DMS53 (cell line): ENCODE data around the gene JPT2.
"Not testable (repeated sequence)": the region's sequence is repeated elsewhere in the genome, so short reads cannot be mapped to it uniquely, and the experiment has no call there.

ENCODE experiments used
- DNase-seq: peaks from one replicate; lab custom pipeline; 2025; lab: John Stamatoyannopoulos, UW

Gene JPT2

DNA sequence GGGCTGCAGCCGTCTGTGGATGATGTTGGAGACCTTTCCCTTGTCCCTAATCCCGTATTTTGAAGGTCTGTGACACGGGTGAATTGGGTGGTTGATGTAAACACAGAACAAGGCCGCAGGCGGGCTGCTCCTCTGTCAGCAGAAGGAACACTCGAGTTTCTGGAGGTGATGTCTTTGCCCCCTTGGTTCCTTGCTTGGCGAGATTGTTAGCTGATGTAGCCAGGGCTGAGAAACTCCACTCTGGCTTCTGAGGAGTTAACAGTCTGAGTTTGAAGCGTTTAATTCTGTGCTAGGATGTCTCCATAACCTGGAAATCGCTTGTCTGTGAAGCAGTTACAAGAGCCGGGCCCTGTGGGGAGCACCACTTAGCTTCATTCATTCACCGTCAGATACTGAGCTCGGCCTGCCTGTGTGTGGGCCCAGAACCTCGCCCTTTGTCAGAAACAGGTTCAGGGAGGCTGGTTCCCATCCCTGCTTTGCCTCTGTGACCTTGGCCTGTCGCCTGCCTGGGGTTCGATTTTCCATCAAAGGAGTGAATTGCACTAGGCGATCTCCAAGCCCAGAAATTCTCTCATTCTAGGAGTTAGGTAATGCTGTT, 29.2 kb downstream of the JPT2 start:
- DNase-seq = peak; percentile 45

DNA sequence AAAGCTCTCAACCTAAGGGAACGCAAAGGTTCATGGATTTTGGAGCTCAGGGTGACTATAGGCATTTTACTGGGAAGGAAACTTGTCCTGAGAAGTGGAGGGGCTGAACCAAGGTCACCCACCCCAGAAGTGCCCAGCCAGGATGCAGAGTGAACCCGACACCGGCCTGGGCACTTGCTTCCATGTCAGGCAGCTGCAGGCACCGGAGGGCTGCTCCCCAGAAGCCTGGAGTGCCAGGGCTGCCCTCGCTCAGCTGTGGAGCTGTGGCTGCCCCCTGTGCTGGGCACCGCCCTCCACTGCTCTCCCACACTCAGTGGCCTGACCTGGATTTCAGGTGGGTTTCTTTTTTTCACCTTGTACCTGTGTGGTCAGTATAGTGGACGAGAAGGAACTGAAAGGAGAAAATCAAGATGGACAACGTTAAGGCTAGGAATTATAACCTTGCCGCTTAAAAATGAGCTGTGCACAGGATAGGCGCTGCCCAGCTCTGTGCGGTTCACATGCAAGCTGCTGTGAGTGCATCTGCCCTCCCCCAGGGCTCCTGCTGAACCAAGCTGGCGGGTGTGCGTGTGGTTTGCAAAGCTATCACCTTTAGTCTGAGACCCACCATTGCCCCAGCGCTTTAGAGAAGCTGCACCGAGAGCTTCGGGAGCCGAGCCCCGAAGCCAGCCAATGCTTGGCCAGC, 30.1 kb downstream of the JPT2 start:
- no peak for DNase-seq

DNA sequence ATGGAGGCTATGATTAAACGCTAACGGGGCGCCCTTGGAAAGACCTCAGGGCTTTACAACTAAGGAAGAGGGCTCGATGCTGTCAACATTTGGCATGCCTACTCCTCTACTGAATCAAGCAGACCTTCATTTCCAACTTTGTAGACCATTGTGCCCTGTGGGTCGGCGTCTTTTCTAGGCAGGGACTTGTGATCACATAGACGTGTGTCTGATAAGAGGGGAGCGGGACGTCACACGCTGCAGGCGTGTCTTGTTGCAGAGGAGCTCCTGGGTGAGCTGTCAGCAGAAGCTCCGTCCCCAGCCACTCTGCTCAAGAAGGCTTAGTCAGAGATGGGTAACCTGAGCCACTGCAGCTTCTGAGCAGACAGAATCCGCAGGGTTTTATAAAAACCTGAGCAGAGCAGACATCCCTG, 30.7 kb downstream of the JPT2 start:
- no peak for DNase-seq

DNA sequence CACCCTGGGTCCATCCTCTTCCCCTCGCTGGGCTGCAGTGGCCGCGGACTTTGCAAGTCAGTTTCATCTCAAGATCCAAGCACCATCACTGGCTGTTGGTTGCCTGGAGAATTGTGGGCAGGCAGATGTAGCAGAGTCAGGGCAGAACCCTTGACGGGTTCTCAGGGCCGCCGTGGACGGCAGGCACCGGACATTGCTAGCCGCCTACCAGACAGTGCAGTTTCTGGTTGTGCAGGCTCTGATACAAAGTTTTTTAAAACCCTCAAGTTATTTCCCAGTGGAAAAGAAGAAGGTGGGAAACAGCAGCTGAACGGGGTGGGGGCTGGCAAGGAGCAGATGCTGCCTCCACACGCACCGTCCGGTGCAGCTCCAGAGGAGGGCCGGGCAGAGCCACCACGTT, 31.3 kb downstream of the JPT2 start:
- no peak for DNase-seq

DNA sequence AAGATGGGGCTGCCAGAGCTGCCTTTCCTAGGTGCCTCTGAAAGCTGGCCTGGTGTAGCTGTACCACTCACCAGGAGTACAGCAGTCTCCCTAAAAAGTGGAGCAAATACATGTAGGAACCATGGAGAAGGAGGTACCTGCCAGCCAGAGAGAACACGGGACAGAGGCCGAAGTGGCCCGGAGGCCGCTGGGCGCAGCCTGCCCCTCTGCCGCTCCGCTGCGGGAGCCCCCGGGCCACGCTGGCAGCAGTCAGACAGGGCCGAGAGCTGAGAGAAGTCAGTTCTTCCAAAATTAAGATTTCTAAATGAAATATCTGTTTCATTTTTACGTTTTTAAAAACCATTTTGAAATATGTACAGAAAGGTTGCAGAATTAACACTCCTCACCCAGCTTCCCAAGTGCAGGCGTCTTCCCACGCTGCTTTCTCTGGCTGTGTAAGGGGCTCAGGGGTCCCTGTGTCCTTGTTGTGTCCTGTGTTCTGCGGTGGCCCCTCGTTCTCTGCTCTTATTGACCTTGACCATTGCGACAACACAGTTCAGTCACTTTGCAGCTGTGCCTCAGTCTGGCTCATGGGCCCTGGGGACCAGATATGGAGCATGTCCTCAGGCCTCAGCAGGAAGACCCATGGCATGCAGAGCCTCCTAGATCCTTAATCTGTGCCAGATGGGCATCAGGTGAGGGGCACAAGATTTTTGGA, 32.9 kb downstream of the JPT2 start:
- no peak for DNase-seq

DNA sequence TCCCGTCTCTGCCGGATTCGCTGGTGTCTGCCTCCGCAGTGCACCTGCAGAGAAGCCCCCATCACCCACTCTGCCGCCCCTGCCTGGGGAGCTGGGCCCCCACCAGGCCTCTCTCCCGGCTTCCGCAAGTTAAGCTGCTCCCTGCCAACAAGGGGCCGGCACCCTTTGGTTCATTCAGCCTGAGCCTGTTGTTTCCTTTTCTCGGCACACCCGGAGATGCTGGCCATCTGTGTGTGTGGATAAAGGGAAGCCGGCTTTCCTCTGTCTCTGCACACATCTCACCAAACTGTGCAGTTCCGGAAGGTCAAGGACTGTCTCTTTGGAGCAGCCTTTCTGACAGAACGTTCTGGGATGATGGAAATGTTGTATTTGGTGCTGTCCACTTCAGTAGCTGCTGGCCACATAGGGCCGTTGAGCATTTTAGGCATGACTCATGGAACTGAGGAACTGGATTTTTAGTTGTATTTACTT, 34.7 kb downstream of the JPT2 start:
- DNase-seq = no peak

DNA sequence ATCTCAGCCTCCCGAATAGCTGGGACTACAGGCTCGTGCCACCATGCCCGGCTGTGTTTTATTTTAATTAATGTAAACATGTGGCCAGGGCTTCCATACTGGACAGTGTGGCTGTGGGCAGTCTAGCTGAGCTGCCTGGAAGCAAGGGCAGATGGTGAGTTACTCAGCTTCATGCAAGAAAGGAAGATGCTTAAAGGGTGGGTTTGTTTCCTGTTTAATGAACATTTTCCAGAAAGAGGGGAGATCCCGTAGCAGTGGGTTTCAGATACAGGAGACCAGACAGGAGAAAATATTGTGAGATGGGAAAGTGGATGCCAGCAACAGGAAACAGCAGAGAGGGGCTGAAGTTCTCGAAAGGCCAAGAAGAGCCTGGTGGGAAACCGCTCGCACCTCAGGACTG, 35.3 kb downstream of the JPT2 start:
- no peak for DNase-seq

DNA sequence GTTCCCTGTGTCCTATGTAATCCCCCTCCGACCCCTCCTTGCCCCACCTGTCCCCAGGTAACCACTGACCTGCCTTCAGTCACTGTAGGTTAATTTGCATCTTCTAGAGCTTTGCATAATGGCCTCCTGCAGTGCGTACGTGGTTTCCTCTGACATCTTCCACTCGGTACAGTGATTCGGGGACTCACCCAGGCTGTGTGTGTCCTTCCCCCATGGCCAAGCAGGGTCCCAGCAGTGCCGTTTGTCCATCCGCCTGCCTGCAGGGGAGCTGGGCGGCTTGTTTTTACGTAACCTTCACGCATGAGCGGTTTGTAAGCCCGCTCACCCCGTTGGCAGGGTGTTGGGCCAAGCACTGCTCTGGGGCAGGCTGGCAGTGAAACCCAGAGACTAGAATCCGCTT, 35.9 kb downstream of the JPT2 start:
- DNase-seq = no peak

DNA sequence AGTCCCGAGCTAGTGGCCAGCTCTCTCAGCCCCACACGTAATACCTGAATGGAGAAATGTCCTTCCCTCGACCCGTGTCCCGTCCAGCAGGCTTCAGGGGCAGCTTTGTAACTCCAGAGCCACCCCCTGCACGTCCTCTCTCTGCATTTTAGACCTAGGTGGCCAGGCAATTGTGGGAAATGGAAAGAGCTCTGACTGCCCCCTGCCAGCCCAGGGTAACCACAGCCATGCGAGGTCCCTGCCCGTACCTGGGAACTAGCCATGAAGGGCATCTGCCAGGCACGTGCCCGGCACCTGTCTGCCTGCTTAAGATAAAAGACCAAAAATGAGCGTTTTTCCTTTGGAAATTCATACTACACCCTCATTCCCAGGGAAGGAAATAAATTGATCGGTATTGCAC, 37.1 kb downstream of the JPT2 start:
- no peak for DNase-seq

DNA sequence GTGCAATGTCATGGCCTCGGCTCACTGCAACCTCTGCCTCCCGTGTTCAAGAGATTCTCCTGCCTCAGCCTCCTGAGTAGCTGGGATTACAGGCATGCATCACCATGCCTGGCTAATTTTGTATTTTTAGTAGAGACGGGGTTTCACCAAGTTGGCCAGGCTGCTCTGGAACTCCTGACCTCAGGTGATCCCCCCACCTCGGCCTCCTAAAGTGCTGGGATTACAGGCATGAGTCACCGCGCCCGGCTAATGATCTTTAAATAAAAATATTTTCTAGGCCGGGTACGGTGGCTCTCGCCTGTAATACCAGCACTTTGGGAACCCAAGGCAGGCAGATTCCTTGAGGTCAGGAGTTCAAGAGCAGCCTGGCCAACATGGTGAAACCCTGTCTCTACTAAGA, 40.2 kb downstream of the JPT2 start:
- DNase-seq = not testable (repeated sequence)

DNA sequence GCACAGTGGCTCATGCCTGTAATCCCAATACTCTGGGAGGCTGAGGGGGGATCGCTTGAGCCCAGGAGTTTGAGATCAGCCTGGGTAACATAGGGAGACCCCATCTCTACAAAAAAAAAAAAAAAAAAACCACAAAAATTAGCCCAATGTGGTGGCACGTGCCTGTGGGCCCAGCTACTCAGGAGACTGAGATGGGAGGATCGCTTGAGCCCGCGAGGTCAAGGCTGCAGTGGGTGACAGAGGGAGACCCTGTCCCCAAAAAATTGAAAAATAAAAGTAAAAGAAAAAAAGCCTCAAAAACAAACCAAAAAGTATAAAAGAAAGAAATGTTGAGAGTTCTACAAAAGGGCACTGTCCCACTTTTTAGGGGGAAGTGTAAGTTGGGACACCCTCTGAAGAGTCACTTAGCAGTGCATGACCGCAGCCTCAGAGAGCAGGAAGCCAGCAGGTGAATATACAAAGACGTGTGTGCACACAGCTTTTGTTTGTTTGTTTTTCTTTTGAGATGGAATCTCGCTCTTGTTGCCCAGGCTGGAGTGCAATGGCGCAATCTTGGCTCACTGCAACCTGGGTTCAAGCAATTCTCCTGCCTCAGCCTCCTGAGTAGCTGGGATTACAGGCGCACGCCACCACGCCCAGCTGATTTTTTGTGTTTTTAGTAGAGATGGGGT, 41.6 kb downstream of the JPT2 start:
- peak; percentile 92 for DNase-seq

DNA sequence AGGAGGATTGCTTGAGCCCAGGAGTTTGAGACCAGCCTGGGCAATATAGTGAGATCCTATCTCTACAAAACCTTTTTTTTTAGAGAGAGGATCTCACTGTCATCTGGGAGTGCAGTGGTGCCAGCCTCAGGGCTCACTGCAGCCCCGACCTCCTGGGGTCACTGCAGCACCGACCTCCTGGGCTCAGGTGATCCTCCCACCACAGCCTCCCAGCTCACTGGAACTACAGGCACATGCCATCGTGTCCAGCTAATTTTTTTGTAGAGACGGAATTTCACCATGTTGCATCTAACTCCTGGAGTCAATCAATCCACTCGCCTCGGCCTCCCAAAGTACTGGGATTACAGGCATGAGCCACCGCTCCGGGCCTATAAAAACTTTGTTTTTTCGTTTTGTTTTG, 43.3 kb downstream of the JPT2 start:
- DNase-seq = no peak

DNA sequence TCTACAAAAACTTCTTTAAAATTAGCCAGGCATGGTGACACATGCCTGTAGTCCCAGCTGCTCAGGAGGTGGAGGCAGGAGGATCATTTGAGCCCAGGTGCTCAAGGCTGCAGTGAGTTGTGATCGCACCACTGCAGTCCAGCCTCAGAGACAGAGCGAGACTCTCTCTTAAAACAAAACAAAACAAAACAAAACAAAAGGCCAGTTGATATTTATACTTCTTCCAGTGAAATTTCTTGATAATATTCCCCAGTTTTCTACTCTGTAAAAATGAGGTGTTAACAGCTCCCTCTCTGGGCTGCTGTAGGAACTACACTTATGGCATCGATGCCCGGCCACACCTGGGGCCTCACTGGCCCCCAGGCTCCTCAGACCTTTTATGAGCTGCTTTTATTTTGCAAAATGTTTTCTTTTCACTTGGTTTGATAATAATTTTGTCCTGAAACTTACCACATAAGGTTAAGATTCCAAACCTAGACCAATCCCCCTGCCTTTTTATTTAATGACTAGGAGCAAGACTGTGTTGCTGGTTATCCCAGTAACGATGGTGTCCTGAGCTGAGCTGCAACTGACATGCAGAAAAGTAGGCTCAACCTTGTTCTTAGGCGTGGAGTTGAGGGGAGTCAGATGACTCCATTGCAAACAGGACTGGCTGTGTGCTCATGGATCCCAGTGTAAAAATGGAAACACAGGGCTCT, 45.5 kb downstream of the JPT2 start:
- peak; percentile 64 for DNase-seq

DNA sequence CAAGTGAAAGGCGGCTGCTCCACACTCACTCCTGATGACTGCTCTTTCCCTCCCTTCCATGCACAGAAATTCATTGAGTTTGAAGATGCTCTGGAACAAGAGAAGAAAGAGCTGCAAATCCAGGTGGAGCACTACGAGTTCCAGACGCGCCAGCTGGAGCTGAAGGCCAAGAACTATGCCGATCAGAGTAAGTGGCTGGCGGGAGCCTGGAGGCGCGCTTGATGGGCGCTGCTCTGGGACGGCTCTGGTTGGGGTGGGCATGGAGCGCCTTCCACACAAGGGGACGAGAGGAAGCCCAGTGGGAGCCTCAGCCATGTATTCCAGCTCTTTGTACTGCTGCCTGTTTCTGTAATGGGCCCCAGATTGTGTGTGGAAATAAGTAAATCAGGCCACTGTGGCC, 46.4 kb downstream of the JPT2 start:
- no peak for DNase-seq

DNA sequence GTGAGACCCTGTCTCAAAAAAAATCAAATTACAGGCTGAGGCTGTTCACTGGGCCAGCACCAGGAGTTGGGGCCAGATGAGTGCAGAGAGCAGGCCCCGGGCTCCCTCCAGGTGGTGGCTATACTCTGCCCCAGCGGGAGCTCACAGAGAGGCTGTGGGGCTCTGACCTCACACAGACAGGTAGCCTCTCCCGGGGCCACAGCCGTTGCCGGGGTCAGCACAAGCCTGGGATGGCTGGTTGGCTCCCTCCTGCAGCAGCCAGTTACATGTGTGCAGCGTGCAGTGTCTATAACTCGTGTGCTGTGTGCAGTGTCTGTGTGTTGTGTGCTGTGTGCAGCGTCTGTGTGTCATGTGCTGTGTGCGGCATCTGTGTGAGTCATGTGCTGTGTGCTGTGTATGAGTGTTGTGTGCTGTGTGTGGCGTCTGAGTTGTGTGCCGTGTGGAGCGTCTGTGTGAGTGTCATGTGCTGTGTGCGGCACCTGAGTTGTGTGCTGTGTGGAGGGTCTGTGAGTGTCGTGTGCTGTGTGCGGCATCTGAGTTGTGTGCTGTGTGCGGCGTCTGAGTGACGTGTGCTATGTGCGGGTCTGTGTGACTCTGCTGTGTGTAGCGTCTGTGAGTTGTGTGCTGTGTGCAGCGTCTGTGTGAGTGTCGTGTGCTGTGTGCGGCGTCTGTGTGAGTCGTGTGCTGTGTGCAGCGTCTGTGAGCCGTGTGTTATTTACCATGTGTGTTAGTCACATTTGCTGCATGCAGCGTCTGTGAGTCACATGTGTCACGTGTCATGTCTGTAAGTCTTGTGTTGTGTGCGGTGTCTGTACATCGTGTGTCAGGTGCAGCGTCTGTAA, 48.8 kb downstream of the JPT2 start:
- DNase-seq = no peak

DNA sequence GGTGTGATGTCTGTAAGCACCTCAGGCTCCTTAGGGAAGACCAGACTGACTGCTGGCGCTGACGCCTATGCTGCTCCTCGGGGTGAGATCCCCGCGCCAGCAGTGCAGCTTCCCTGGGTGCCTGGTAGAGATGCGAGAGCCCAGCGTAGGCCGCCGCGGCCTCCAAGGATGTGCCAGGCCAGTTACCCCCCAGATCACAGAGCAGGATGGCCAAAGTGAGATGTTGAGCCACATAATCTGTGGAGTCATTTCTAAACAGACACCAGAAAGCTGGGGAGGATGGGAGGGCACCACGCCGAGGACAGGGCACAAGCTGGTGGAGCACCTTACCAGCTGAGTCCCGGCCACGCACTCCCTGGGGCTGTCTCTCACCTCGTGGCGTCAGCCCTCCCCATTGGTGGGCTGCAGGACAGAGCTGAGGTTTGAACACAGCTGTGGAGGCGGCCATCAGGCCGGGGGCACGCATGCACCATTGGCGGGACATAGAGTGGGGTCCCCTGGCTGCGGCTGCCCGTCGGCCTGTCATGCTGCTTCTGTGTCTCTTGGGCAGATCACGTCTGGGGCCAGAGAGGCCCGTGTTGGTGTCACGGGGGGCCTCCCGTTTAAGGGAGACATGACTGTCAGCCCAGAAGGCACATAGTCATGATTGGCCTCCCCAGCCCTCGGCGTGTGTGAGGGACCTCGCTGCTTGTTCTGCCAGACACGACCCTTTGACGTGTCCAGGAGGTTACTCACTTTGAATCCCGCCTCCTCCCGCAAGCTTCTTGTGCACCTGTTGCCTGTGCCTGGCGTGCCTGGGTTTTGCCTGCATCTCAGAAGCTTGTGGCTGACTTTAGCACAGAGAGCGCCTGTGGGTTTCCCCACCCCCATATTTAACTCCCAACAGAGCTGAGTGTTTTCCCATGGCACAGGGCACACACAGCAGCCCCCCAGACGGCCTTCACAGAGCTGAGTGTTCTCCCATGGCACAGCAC, 49.9 kb downstream of the JPT2 start:
- DNase-seq = no peak

DNA sequence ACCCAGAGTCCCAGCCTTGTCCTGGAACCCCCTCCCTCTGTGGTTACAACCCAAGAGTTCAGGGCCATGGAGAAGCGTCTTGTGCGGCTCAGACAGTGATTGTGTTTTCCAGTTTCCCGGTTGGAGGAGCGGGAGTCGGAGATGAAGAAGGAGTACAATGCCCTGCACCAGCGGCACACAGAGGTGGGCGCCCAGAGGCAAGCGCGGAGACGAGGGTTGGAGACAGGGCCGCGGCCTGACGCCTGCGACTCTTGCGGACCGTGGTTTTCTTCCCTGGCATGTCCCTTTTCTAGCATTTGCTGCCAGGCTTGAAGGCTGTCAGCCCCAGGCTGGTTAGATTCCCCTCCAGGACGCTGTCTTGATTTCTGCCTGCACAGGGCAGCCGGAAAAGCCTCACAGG, 50.9 kb downstream of the JPT2 start:
- no peak for DNase-seq

DNA sequence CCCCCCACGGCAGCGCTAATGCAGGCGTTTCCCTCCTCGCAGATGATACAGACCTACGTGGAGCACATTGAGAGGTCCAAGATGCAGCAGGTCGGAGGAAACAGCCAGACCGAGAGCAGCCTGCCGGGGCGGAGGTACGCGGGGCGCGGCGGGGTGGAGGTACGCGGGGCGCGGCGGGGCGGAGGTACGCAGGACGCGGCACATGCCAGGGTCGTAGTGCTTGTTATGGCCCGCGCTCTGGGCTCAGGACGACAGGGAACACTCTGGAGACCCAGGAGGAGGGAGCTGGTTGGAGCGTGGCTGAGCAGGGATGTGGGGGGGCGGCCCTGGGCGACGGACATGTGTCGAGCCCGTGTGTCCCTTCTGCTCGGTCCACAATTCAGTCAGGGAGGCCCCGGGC, 51.4 kb downstream of the JPT2 start:
- DNase-seq = no peak

DNA sequence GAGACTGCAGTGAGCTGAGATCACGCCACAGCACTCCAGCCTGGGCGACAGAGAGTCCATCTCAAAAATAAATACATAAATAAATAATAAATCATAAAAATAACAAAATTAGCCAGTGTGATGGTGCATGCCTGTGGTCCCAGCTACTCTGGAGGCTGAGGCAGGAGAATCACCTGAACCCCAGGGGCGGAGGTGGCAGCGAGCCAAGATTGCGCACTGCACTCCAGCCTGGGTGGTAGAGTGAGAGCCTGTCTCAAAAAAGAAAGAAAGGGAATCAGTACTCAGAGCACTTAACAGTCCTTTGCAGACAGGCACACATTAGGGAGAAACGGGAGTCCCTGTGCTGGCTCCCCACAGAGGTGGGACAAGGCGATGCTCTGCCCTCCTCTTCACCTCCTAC, 53.0 kb downstream of the JPT2 start:
- no peak for DNase-seq

DNA sequence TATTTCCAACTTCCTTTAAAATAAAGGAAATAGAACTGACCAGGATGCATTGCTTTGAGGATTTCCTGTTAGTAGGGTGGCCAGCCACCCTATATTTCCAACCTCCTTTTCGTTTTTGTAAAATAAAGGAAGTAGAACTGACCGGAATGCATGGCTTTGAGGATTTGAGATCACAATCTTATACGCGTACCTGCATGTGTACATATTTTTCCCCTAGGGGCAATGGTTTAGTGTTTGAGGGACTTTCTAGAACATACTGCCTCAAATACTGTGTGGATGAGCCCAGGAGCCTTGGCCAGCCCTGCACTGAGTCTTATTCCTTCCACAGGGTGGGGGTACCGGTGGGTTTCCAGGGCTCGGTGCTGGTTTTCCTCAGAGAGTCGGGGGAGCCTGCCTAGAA, 53.5 kb downstream of the JPT2 start:
- no peak for DNase-seq
